ENCODE data around the gene RERE. TPM values are rescaled to one million over a fixed set of nuclear protein-coding genes. Genes with fewer than 3 reads are reported as not detected.

RERE gene
- total RNA-seq, 6 experiments from 2014 or later, result 36.5 to 41.6 (median 37.5) TPM

GRCh38 chr1:8303876-8304275, 513.6 kb downstream of the RERE start:
- Mint-ChIP-seq H3K27me3 (ENCODE audit: insufficient read depth) (peaks cover 7% of the 10 kb centered on the region), H3K4me3 (no peak overlapping the region), H3K9me3 (no peaks in the 10 kb centered on the region), H3K36me3 (ENCODE audit: low read depth) (no peaks in the 10 kb centered on the region), H3K27ac (no peak overlapping the region), H3K4me1 (ENCODE audit: low read depth) (peaks cover 20% of the 10 kb centered on the region)
- no peak for TF ChIP-seq CTCF (IDR thresholded peaks at IDR 0.05)
- no peak for DNase-seq

GRCh38 chr1:8303141-8303540, 514.3 kb downstream of the RERE start:
- peaks cover 20% of the 10 kb centered on the region for H3K4me1 Mint-ChIP-seq (ENCODE audit: low read depth)
- DNase-seq, result peak; percentile 30
- no peak for TF ChIP-seq CTCF (IDR thresholded peaks at IDR 0.05)
- no peaks in the 10 kb centered on the region for H3K36me3 Mint-ChIP-seq (ENCODE audit: low read depth)
- H3K9me3 Mint-ChIP-seq, result no peaks in the 10 kb centered on the region
- H3K27me3 Mint-ChIP-seq (ENCODE audit: insufficient read depth), result peaks cover 4% of the 10 kb centered on the region; the same call in 1 of the 2 replicates
- H3K27ac Mint-ChIP-seq, result 0 out of 2 replicates have a peak overlapping the region, but pooled peaks have one; percentile 22
- peak overlapping the region; percentile 35; the same call in 1 of the 2 replicates for H3K4me3 Mint-ChIP-seq

Small RNAs within 50 kb of the gene (microRNA-seq; reads per million reads assigned to microRNA genes)
- gene MIR6728, result not detected

Other genes with a start within 250 kb of the RERE start
- gene ENO1, start 61.0 kb upstream of the RERE start, total RNA-seq (2021; fragmentation: NEBNext Ultra II Directional; extraction: Animal tissue kit (Norgen Biotek cat#: 25700)), result 1,000 to 10,000 TPM; 1,376 to 1,744 (median 1,709) TPM
- not detected for gene CA6, start 128.2 kb upstream of the RERE start, total RNA-seq (2021; fragmentation: NEBNext Ultra II Directional; extraction: Animal tissue kit (Norgen Biotek cat#: 25700))
- not detected for gene SLC2A7, start 208.8 kb upstream of the RERE start, total RNA-seq (2021; fragmentation: NEBNext Ultra II Directional; extraction: Animal tissue kit (Norgen Biotek cat#: 25700))

Measured in HFFc6 (cell line).